D721Med (cell line): Measurements from ENCODE around the gene CCDC197.

ENCODE experiments used
- DNase-seq: peaks from one replicate; pipeline ENCODE4 v3.0.0; 2011; ENCODE audit warnings: low spot score; ENCODE audit not compliant: insufficient read length
- FAIRE-seq: peaks from 2 replicates; lab custom pipeline; 2011; peaks lifted over from hg19 to GRCh38; lab: Jason Lieb, UNC
- CTCF ChIP-seq: IDR thresholded peaks from 2 replicates; pipeline ENCODE4 v1.5.1; 2012; ENCODE audit warnings: mild to moderate bottlenecking, control low read depth; ENCODE audit not compliant: insufficient read depth; ENCODE audit errors: missing control alignments

The CCDC197 gene

DNA sequence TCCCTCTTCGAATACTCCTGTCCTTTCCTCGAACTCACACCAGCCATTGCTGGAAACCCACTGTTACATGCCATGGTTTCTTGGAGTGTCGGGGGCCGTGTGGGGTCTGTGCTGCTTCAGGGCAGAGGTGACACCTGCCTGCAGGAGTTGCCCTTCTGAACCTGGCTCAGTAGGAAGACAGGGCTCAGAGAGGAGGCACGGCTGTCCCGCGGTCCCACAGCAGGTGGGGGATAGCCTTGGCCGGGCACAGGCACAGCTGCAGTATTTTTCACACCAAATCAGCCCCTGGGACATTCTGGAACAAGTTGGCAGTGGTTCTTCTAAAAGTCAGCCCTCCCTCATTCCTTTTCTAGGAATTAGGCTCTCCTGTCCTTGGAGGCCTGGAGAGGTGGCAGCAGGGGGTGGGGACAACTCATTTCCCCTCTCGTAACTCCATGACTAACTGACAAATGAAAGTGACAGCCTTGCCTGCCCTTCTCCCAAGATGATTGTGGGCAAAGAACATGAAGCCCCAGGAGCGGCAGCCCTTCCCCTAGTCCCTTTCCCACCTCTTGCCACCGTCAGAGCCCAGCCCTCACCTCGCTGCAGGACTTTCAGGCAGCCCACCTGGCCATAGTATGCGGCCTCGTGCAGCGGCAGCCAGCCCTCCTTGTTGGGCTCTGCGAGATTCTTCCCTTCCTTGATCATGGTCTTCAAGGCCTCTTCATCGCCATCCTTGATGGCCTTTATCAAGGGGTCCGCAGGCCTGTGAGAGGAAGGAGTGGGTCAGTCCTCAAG, 43.2 kb upstream of the CCDC197 start:
- FAIRE-seq (no peak), DNase-seq (no peak)
- TF ChIP-seq CTCF, result no peak

GRCh38 chr14:93954516-93954830, 42.6 kb upstream of the CCDC197 start:
- no peak for FAIRE-seq
- no peak for TF ChIP-seq CTCF
- no peak for DNase-seq

DNA sequence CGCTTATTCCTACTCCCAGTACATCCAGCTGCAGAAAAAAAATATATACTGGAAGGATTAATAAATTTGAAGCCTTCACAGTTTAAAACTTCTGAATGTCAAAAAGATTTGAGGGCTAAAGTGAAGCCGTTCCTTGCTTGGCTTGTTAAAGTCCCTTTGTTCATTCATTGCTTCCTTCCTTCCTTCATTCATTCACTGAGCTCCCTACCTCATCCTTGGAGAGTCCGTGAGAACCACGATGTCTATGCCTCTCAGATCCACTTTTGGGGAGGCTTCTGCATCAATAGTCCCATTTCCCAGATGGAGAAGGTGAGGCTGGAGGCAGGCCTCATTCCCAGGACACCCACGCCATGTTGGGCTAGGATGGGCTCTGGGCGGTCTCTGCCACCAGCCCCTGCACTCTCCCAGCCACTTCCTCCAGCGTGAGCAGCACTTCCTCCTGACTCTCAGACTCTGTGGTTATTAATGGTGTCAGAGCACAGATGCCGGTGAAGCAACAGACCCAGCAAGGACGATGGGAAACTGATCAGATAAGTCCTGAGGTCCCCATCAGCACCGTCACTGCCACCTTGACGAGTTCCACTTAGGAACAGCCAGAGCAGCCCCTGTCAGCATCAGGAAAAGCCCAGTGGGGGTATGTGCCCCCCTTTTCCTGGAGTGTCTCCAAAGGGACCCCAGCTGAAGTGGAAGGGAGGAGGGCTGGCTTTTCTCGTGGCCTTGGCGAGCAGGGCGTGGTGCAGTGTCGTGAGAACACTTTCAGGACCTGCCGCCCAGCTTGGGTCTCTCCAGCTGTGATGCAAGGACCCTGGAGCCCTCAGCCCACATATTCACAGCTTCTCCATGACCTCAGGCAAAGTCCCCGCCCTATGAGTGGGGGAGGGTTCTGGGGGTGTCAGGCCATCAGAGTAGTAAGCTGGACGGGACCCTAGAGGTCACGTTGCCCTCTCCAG, 41.9 kb upstream of the CCDC197 start:
- FAIRE-seq (no peak), DNase-seq (no peak)
- no peak for TF ChIP-seq CTCF

DNA sequence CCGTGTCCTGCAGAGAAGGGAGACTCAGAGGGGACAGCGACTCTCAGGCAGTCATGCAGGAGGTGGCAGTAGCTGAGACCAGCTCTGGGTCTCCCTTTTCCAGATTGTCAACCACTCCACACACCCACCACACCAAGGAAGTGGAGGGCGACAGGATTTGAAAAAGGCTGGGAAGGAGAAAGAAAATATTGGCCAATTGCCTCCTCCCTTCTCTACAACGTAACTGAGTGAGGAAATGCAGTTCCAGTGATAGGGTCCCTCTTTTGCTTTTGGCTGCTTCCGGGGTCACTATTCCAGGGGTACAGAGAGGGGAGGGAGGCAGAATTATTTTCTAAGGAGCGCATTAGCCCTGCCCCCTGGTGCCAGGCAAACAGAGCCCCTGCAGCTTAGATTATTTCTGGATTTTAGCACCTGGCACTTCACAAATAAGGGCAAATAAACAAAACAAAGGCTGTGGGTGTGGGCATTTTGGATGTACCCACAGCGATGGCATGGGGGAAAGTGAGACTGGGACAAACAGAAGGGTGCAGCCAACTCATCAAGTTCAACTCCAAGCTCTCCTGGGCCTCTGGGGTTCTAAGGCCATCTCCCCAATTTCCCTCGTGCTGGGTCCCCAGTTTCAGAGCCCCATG, 41.1 kb upstream of the CCDC197 start:
- DNase-seq, result no peak
- no peak for TF ChIP-seq CTCF
- FAIRE-seq, result no peak

DNA sequence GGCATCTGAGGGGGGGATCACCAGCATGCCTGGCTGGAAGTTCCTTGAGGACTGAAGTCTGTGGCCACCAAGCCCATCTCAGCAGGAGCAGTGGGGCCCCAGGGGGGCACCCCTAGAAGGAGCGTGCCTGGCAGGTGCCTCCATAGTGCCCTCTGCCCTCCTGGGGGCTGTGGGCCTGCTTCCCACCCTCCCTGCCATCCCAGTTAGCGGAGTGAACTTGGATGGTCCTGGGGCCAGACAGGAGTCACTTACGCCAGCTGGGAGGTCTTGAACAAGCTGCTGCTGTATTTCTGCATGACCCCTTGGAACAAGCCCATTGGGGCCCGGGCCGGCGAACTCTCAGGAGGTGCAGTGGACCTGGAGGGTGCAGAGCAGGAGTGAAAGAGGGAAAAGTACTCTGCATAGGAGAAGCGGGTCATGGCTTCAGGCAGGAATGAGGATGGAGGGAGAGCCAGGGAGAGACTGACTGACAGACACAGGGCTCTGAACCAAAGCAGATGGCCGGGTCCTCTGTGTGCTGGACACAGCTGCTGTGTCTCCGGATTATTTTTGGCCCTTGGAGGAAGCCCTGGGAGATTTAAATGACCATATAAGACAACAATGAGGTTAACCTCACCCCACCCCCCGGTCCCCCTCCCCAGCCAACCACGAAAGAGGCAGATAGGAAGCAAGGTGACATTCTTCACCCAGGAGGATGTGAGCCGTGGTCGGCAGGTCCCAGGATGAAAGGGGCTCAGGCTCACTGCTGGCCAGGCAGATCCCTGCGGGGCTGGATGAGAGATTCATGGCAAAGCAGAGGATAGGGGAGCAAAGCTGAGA, 40.4 kb upstream of the CCDC197 start:
- FAIRE-seq (no peak), DNase-seq (no peak)
- no peak for TF ChIP-seq CTCF

- FAIRE-seq (no peak), DNase-seq (no peak)
- TF ChIP-seq CTCF, result no peak
These were observed 39.8 kb upstream of the CCDC197 start for GRCh38 chr14:93957333-93957710.
